Measurements from ENCODE around the gene RGS6.

DNA sequence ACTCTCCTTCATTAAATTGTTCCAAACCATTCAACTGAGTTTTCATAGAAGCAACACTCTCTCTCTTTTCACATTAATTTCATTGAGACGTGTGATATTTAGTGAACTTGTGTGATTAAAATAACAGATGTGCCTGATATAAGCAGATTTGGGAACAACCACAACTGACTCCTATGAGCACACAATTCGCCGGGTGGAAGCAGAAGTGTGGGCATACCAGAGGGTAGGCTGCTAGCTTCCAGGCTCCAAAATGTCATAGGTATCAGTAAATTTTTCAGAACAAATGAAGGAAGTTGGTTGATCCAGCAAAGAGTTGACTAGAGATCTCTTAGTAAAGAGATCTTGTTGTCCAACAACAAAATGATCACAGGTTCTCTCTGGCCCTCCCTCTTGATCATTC, 532.0 kb downstream of the RGS6 start:
- TF ChIP-seq, protein P1, sequence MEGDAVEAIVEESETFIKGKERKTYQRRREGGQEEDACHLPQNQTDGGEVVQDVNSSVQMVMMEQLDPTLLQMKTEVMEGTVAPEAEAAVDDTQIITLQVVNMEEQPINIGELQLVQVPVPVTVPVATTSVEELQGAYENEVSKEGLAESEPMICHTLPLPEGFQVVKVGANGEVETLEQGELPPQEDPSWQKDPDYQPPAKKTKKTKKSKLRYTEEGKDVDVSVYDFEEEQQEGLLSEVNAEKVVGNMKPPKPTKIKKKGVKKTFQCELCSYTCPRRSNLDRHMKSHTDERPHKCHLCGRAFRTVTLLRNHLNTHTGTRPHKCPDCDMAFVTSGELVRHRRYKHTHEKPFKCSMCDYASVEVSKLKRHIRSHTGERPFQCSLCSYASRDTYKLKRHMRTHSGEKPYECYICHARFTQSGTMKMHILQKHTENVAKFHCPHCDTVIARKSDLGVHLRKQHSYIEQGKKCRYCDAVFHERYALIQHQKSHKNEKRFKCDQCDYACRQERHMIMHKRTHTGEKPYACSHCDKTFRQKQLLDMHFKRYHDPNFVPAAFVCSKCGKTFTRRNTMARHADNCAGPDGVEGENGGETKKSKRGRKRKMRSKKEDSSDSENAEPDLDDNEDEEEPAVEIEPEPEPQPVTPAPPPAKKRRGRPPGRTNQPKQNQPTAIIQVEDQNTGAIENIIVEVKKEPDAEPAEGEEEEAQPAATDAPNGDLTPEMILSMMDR (IDR thresholded peaks at IDR 0.05; ENCODE audit: insufficient read depth, low read depth, low read length) = no peak
- TF ChIP-seq EZH2 (IDR thresholded peaks at IDR 0.05; ENCODE audit: insufficient read depth, low read length) = no peak

Measured in astrocyte (in vitro differentiated cells and primary cell).